ENCODE data around the gene SEL1L3.

GRCh38 chr4:25862411-25863346, at the start of gene SEL1L3:
- TF ChIP-seq CTCF (IDR thresholded peaks at IDR 0.05 in 4 of 5, conservative IDR thresholded peaks at IDR 0.05 in 1 of 5) (no peak), POLR2A (IDR thresholded peaks at IDR 0.05) (no peak)

Data from gastrocnemius medialis (tissue), 4 donors.